GM21786 (cell line): ENCODE data around the gene FSTL5.
"Not testable (repeated sequence)": the region's sequence is repeated elsewhere in the genome, so short reads cannot be mapped to it uniquely, and the experiment has no call there.

Experiments
- ATAC-seq: cut with Tn5 transposase; IDR thresholded peaks from one replicate; pipeline ENCODE4 v1.9.1; 2021; ENCODE audit not compliant: unreplicated experiment

Gene FSTL5

GRCh38 chr4:161850631-161851030, 313.2 kb downstream of the FSTL5 start:
- ATAC-seq, result no peak

GRCh38 chr4:161841759-161842158, 322.0 kb downstream of the FSTL5 start:
- no peak for ATAC-seq

GRCh38 chr4:161829591-161829990, 334.2 kb downstream of the FSTL5 start:
- no peak for ATAC-seq

GRCh38 chr4:161828061-161828460, 335.7 kb downstream of the FSTL5 start:
- ATAC-seq, result peak; percentile 42

GRCh38 chr4:161827013-161827412, 336.8 kb downstream of the FSTL5 start:
- ATAC-seq, result no peak

GRCh38 chr4:161823450-161823849, 340.4 kb downstream of the FSTL5 start:
- no peak for ATAC-seq

- ATAC-seq, result no peak
Observed at GRCh38 chr4:161822174-161822573, 341.6 kb downstream of the FSTL5 start.

- no peak for ATAC-seq
Observed at GRCh38 chr4:161817914-161818313, 345.9 kb downstream of the FSTL5 start.

GRCh38 chr4:161816958-161817357, 346.8 kb downstream of the FSTL5 start:
- ATAC-seq, result no peak

- no peak for ATAC-seq
Observed at GRCh38 chr4:161815841-161816240, 348.0 kb downstream of the FSTL5 start.

GRCh38 chr4:161813889-161814288, 349.9 kb downstream of the FSTL5 start:
- no peak for ATAC-seq

- ATAC-seq, result no peak
Observed at GRCh38 chr4:161813389-161813788, 350.4 kb downstream of the FSTL5 start.

GRCh38 chr4:161803171-161803570, 360.6 kb downstream of the FSTL5 start:
- no peak for ATAC-seq

- ATAC-seq, result no peak
Observed at GRCh38 chr4:161799710-161800109, 364.1 kb downstream of the FSTL5 start.

- no peak for ATAC-seq
Observed at GRCh38 chr4:161792991-161793390, 370.8 kb downstream of the FSTL5 start.

GRCh38 chr4:161791796-161792556, 371.8 kb downstream of the FSTL5 start:
- no peak for ATAC-seq

GRCh38 chr4:161767116-161767515, 396.7 kb downstream of the FSTL5 start:
- no peak for ATAC-seq

- no peak for ATAC-seq
Observed at GRCh38 chr4:161762796-161763195, 401.0 kb downstream of the FSTL5 start.

- no peak for ATAC-seq
Observed at GRCh38 chr4:161760008-161760407, 403.8 kb downstream of the FSTL5 start.

GRCh38 chr4:161758412-161758811, 405.4 kb downstream of the FSTL5 start:
- not testable (repeated sequence) for ATAC-seq

GRCh38 chr4:161728929-161729328, 434.9 kb downstream of the FSTL5 start:
- peak; percentile 62 for ATAC-seq

- no peak for ATAC-seq
Observed at GRCh38 chr4:161721947-161722346, 441.9 kb downstream of the FSTL5 start.

GRCh38 chr4:161717084-161717483, 446.7 kb downstream of the FSTL5 start:
- ATAC-seq, result no peak
